GM23338 (cell line): ENCODE results near the gene SCRT2. TPM values are rescaled to one million over a fixed set of nuclear protein-coding genes. Genes with fewer than 3 reads are reported as not detected.

Source experiments
- ATAC-seq: fragments of 200-7000 bp; cut with Tn5 transposase; 3 replicates; pipeline ENCODE4 v1.9.1; 2020
- DNase-seq: peaks from one replicate; pipeline ENCODE4 v3.0.0-alpha.2; 2015; ENCODE audit warnings: low spot score
- H2AFZ ChIP-seq: fragments of 200-600 bp; sonication (generic); 2 replicates; pipeline ENCODE4 v1.8.0; 2016; ENCODE audit warnings: antibody characterized with exemption, mild to moderate bottlenecking, moderate library complexity
- H3F3A ChIP-seq: fragments of 200-600 bp; sonication (generic); replicated peaks from 2 replicates; pipeline ENCODE4 v1.8.0; 2017; ENCODE audit warnings: antibody characterized with exemption, mixed run types, low read depth
- H3K27ac ChIP-seq: fragments of 200-600 bp; sonication (generic); 2 replicates; pipeline ENCODE4 v1.6.1; 2016; ENCODE audit warnings: low read depth
- H3K27me3 ChIP-seq: fragments of 200-600 bp; sonication (generic); 2 replicates; pipeline ENCODE4 v1.8.0; 2016; ENCODE audit warnings: mild to moderate bottlenecking, mixed run types, moderate library complexity; ENCODE audit not compliant: insufficient read depth
- H3K36me3 ChIP-seq: fragments of 200-600 bp; sonication (generic); 2 replicates; pipeline ENCODE4 v1.8.0; 2016; ENCODE audit warnings: mild to moderate bottlenecking; ENCODE audit not compliant: insufficient read depth
- H3K4me1 ChIP-seq: fragments of 200-600 bp; sonication (generic); 2 replicates; pipeline ENCODE4 v1.8.0; 2016; ENCODE audit warnings: mild to moderate bottlenecking, moderate library complexity; ENCODE audit not compliant: insufficient read depth
- H3K4me2 ChIP-seq: fragments of 200-600 bp; sonication (generic); 2 replicates; pipeline ENCODE4 v1.7.1; 2017; ENCODE audit warnings: mixed run types
- H3K4me3 ChIP-seq: fragments of 200-600 bp; sonication (generic); 2 replicates; pipeline ENCODE4 v1.6.1; 2016; ENCODE audit warnings: mixed run types
- H3K79me2 ChIP-seq: fragments of 200-600 bp; sonication (generic); replicated peaks from 2 replicates; pipeline ENCODE4 v1.8.0; 2017; ENCODE audit warnings: mild to moderate bottlenecking; ENCODE audit not compliant: insufficient read depth
- H3K9me2 ChIP-seq: fragments of 200-600 bp; sonication (generic); 2 replicates; pipeline ENCODE4 v1.8.0; 2017; ENCODE audit not compliant: insufficient read depth
- H4K20me1 ChIP-seq: fragments of 200-600 bp; sonication (generic); replicated peaks from 2 replicates; pipeline ENCODE4 v1.8.0; 2017; ENCODE audit warnings: mild to moderate bottlenecking; ENCODE audit not compliant: insufficient read depth
- H3K27ac Mint-ChIP-seq: 2 replicates; pipeline ENCODE4 v1.8.0; 2020; ENCODE audit warnings: inconsistent platforms, mild to moderate bottlenecking, moderate library complexity, mixed read lengths
- H3K27me3 Mint-ChIP-seq: 3 replicates; pipeline ENCODE4 v1.8.0; 2022; ENCODE audit warnings: low read depth, mild to moderate bottlenecking, moderate library complexity, mixed read lengths, inconsistent platforms; ENCODE audit not compliant: insufficient read depth, poor library complexity
- H3K36me3 Mint-ChIP-seq: 3 replicates; pipeline ENCODE4 v1.8.0; 2021; ENCODE audit warnings: low read depth, mild to moderate bottlenecking, inconsistent platforms, moderate library complexity, mixed read lengths
- H3K4me1 Mint-ChIP-seq: 3 replicates; pipeline ENCODE4 v1.8.0; 2020; ENCODE audit warnings: mild to moderate bottlenecking, inconsistent platforms, mixed read lengths
- H3K4me3 Mint-ChIP-seq: 3 replicates; pipeline ENCODE4 v1.8.0; 2021; ENCODE audit warnings: moderate library complexity, mild to moderate bottlenecking, inconsistent platforms, mixed read lengths
- H3K9me3 Mint-ChIP-seq: 3 replicates; pipeline ENCODE4 v1.8.0; 2020; ENCODE audit warnings: moderate library complexity, mild to moderate bottlenecking, inconsistent platforms, mixed read lengths
- EZH2 ChIP-seq: fragments of 200-600 bp; sonication (generic); IDR thresholded peaks from one replicate; pipeline ENCODE4 v1.8.0; 2017; ENCODE audit warnings: antibody characterized with exemption, mild to moderate bottlenecking, low read depth; ENCODE audit not compliant: unreplicated experiment
- EZH2phosphoT487 ChIP-seq: fragments of 200-600 bp; sonication (generic); IDR thresholded peaks from one replicate; pipeline ENCODE4 v1.8.1; 2018; ENCODE audit warnings: antibody characterized with exemption; ENCODE audit not compliant: unreplicated experiment
- JUNB ChIP-seq: IDR thresholded peaks from one replicate; pipeline ENCODE4 v1.6.1; 2016; ENCODE audit warnings: antibody characterized with exemption; ENCODE audit not compliant: unreplicated experiment
- NANOG ChIP-seq: IDR thresholded peaks from 2 replicates; pipeline ENCODE4 v1.6.1; 2016; ENCODE audit warnings: antibody characterized with exemption, borderline replicate concordance
- REST ChIP-seq: IDR thresholded peaks from one replicate; pipeline ENCODE4 v1.6.1; 2018; ENCODE audit warnings: antibody characterized with exemption; ENCODE audit not compliant: unreplicated experiment
- STAT1 ChIP-seq: IDR thresholded peaks from one replicate; pipeline ENCODE4 v1.6.1; 2016; ENCODE audit warnings: antibody characterized with exemption; ENCODE audit not compliant: unreplicated experiment
- ZNF462 ChIP-seq: fragments of 250-450 bp; sonication (Bioruptor Pico); IDR thresholded peaks from 2 replicates; pipeline ENCODE4 v1.5.0; 2020; ENCODE audit warnings: mild to moderate bottlenecking, moderate library complexity
- polyA plus RNA-seq: library from polyadenylated mRNA; unstranded; fragments of >200 nt; fragmentation: Nextera tagmentation; extraction: Ambion mirVana; gene quantifications from 2 replicates; pipeline ENCODE4 v1.2.1, GENCODE V29; 2016
- total RNA-seq: library from RNA; depleted of rRNA; stranded (reverse); fragments of >200 nt; shearing (Covaris generic); gene quantifications from 2 replicates; pipeline ENCODE4 v1.2.3, GENCODE V29; 2014

SCRT2 gene
- total and polyA plus RNA-seq, 2 experiments from 2014 or later, result 0.31 TPM; not detected in 1

GRCh38 chr20:631101-631500 lies 44.5 kb downstream of the SCRT2 start:
- Mint-ChIP-seq H3K4me3 (no peak overlapping the region), H3K27ac (no peak overlapping the region), H3K36me3 (no peaks in the 10 kb centered on the region), H3K4me1 (peaks cover 8% of the 10 kb centered on the region; the same call in 2 of the 3 replicates), H3K9me3 (no peaks in the 10 kb centered on the region; the same call in 2 of the 3 replicates), H3K27me3 (peaks cover 9% of the 10 kb centered on the region)
- Histone ChIP-seq H3K9me2 (no peaks in the 10 kb centered on the region), H3K36me3 (no peaks in the 10 kb centered on the region), H3K27ac (no peak overlapping the region), H4K20me1 (no peaks in the 10 kb centered on the region; the same call in 1 of the 2 replicates), H3K4me3 (no peak overlapping the region), H3K4me1 (no peaks in the 10 kb centered on the region), H3K4me2 (no peak overlapping the region), H2AFZ (no peak overlapping the region), H3K27me3 (no peaks in the 10 kb centered on the region), H3K79me2 (no peaks in the 10 kb centered on the region), H3F3A (no peaks in the 10 kb centered on the region)
- TF ChIP-seq STAT1 (no peak), EZH2 (no peak)
- ATAC-seq (no peak), DNase-seq (no peak)

- no peaks in the 10 kb centered on the region; the same call in 1 of the 2 replicates for H4K20me1 ChIP-seq
- H3K27me3 ChIP-seq, result no peaks in the 10 kb centered on the region
- Mint-ChIP-seq H3K4me3 (no peak overlapping the region), H3K36me3 (no peaks in the 10 kb centered on the region), H3K27me3 (peaks cover 3% of the 10 kb centered on the region), H3K27ac (no peak overlapping the region), H3K4me1 (peaks cover 10% of the 10 kb centered on the region), H3K9me3 (no peaks in the 10 kb centered on the region)
- ATAC-seq, result no peak
- no peaks in the 10 kb centered on the region for H3K79me2 ChIP-seq
- TF ChIP-seq NANOG (no peak), JUNB (no peak), EZH2 (no peak), STAT1 (no peak), EZH2phosphoT487 (no peak), REST (no peak)
- DNase-seq, result no peak
- no peak overlapping the region for H2AFZ ChIP-seq
- 0 out of 2 replicates have a peak, but pooled peaks cover 3% of the 10 kb centered on the region for H3K4me1 ChIP-seq
- H3F3A ChIP-seq, result no peaks in the 10 kb centered on the region
- no peak overlapping the region for H3K4me3 ChIP-seq
- no peak overlapping the region for H3K4me2 ChIP-seq
- no peak overlapping the region for H3K27ac ChIP-seq
- H3K9me2 ChIP-seq, result no peaks in the 10 kb centered on the region
- H3K36me3 ChIP-seq, result no peaks in the 10 kb centered on the region
These were observed 49.0 kb downstream of the SCRT2 start for GRCh38 chr20:626579-626978.

- Histone ChIP-seq H3K4me2 (no peak overlapping the region), H3K4me3 (no peak overlapping the region), H3F3A (no peaks in the 10 kb centered on the region), H3K36me3 (no peaks in the 10 kb centered on the region), H3K27me3 (no peaks in the 10 kb centered on the region), H4K20me1 (no peaks in the 10 kb centered on the region; the same call in 1 of the 2 replicates), H3K4me1 (0 out of 2 replicates have a peak, but pooled peaks cover 3% of the 10 kb centered on the region), H3K9me2 (no peaks in the 10 kb centered on the region), H3K79me2 (no peaks in the 10 kb centered on the region), H3K27ac (no peak overlapping the region), H2AFZ (no peak overlapping the region)
- no peak for ATAC-seq
- Mint-ChIP-seq H3K4me1 (peaks cover 15% of the 10 kb centered on the region), H3K4me3 (no peak overlapping the region), H3K36me3 (no peaks in the 10 kb centered on the region), H3K27me3 (peaks cover 3% of the 10 kb centered on the region), H3K27ac (no peak overlapping the region), H3K9me3 (no peaks in the 10 kb centered on the region)
- no peak for DNase-seq
- no peak for TF ChIP-seq ZNF462 (CRISPR knock-in tag)
These were observed 50.2 kb downstream of the SCRT2 start for GRCh38 chr20:625360-625932.
